ENCODE results near the gene MYO18A. TPM values are rescaled to one million over a fixed set of nuclear protein-coding genes. Genes with fewer than 3 reads are reported as not detected.

Gene MYO18A
- total RNA-seq, 1 experiment from 2014 or later: 24.0 TPM

DNA sequence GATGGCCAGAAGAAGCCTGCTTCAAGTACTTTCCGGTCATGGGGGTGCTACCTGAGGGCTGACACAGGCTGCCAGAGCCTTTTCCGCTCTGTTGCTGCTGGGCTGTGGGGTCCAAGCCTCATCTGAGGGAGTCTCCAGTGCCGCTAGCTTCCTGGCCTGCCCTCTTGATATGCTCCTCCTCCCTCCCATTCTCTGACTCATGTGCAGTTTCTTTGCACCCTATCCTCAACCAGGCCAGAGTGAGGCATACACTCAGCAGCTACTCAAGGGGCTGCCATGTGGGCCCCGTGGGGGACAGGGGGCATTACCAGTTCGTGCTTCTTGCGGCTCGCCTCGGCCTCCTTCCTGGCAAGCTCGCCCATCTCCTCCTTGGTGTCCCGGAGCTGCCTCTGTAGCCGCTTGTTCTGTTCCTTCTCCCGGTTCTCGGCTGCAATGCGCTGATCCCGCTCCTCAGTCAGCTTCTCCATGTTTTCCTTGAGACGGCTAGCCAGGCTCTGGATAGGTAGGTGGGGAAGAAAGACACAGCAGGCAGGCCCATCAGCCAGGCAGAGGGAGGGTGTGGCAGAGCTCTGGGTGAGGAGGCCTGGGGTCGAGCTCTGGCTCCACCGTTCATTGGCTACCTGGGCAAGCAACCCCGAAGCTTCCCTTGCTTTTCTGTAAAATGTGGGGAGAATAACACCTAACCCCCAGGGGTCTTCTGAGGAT lies 93.4 kb downstream of the MYO18A start:
- H3K27ac Mint-ChIP-seq (ENCODE audit: low read depth, unreplicated experiment): no peak overlapping the region
- ChIA-PET POLR2A (interaction anchor here (0.6 kb wide), 1 partner anchor 102 kb away, joined by 3 read pairs; no protein-coding TSS in a partner anchor), CTCF (interaction anchor here (0.6 to 5.7 kb wide), 5 partner anchors 25 to 93 kb away, joined by 3 to 18 read pairs (median 4); partner anchors contain the start of gene MYO18A)
- no peaks in the 10 kb centered on the region for H3K9me3 Mint-ChIP-seq (ENCODE audit: unreplicated experiment)
- BruUV-seq (replicated peaks): no TSS peak
- TF ChIP-seq, protein P1, sequence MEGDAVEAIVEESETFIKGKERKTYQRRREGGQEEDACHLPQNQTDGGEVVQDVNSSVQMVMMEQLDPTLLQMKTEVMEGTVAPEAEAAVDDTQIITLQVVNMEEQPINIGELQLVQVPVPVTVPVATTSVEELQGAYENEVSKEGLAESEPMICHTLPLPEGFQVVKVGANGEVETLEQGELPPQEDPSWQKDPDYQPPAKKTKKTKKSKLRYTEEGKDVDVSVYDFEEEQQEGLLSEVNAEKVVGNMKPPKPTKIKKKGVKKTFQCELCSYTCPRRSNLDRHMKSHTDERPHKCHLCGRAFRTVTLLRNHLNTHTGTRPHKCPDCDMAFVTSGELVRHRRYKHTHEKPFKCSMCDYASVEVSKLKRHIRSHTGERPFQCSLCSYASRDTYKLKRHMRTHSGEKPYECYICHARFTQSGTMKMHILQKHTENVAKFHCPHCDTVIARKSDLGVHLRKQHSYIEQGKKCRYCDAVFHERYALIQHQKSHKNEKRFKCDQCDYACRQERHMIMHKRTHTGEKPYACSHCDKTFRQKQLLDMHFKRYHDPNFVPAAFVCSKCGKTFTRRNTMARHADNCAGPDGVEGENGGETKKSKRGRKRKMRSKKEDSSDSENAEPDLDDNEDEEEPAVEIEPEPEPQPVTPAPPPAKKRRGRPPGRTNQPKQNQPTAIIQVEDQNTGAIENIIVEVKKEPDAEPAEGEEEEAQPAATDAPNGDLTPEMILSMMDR (IDR thresholded peaks at IDR 0.05; ENCODE audit: unreplicated experiment): no peak
- DNase-seq (ENCODE audit: unreplicated experiment): no peak
- no peaks in the 10 kb centered on the region for H3K4me1 Mint-ChIP-seq (ENCODE audit: insufficient read depth, unreplicated experiment)
- H3K4me3 Mint-ChIP-seq (ENCODE audit: unreplicated experiment): no peak overlapping the region
- intact Hi-C loops (cut with micrococcal nuclease): no loop called here
- H3K27me3 Mint-ChIP-seq (ENCODE audit: insufficient read depth, unreplicated experiment): no peaks in the 10 kb centered on the region
- peaks cover 21% of the 10 kb centered on the region for H3K36me3 Mint-ChIP-seq (ENCODE audit: insufficient read depth, unreplicated experiment)

DNA sequence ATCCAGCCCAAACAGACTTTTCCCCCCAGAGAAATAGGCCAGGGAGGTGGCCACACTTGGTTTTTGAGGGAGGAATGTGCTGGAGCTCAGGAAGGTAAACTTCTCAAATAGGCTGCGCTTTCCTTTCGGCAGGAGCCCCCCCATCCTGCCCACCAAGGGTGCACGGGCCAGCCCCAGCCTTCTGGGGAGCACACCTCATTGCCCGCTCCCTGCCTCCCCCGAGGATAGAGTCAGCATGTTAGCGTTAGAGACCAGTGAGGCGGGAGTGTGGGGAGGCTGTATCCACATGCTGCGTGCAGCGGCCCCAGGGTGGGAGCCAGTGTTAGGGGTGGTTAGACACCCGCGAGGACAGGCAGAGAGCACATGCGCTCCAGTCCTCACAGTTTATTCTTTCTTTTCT lies 95.0 kb downstream of the MYO18A start:
- POLR2A ChIA-PET: no interaction called here

DNA sequence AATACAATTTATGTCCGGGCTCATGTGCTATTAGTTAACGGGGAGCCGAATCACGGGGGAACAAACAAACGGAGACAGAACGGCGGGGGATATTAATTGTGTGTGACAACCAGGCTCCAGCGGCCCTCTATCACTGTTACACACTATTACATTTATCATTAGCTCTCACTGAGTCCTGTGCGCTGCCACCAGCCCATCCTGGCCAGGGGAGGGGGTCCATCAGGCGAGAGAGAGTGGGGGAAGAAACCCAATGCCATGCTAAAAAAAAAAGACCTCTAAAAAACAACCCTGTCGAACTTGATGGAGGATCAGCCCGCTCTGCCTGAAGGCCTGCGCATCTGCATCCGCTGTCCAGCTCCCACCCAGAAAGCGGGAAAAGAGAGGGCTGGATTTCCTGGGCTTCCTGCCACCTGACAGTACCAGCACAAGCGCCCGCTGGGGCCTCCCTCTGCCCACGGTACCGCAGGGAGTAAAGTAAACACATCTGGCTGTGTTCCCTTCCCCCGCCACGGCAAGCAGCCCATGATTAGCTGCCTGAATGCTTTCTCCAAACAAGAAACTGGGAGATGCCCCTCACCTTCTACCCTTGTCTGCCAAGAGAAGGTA lies 95.6 kb downstream of the MYO18A start:
- no peaks in the 10 kb centered on the region for H3K4me1 Mint-ChIP-seq (ENCODE audit: insufficient read depth, unreplicated experiment)
- POLR2A ChIA-PET: no interaction called here

More for the DNA sequence above, 95.0 kb downstream of the MYO18A start:
- no peak for DNase-seq (ENCODE audit: unreplicated experiment)
- no peaks in the 10 kb centered on the region for H3K9me3 Mint-ChIP-seq (ENCODE audit: unreplicated experiment)
- TF ChIP-seq, protein P1 (IDR thresholded peaks at IDR 0.05; ENCODE audit: unreplicated experiment): no peak
- CTCF ChIA-PET: interaction anchor here (5.7 kb wide), 1 partner anchor 32 kb away, joined by 18 read pairs; no protein-coding TSS in a partner anchor
- H3K4me1 Mint-ChIP-seq (ENCODE audit: insufficient read depth, unreplicated experiment): no peaks in the 10 kb centered on the region
- no TSS peak for BruUV-seq (replicated peaks)
- no peak overlapping the region for H3K27ac Mint-ChIP-seq (ENCODE audit: low read depth, unreplicated experiment)
- intact Hi-C loops (cut with micrococcal nuclease): no loop called here
- no peaks in the 10 kb centered on the region for H3K27me3 Mint-ChIP-seq (ENCODE audit: insufficient read depth, unreplicated experiment)
- H3K4me3 Mint-ChIP-seq (ENCODE audit: unreplicated experiment): no peak overlapping the region
- H3K36me3 Mint-ChIP-seq (ENCODE audit: insufficient read depth, unreplicated experiment): peaks cover 32% of the 10 kb centered on the region

DNA sequence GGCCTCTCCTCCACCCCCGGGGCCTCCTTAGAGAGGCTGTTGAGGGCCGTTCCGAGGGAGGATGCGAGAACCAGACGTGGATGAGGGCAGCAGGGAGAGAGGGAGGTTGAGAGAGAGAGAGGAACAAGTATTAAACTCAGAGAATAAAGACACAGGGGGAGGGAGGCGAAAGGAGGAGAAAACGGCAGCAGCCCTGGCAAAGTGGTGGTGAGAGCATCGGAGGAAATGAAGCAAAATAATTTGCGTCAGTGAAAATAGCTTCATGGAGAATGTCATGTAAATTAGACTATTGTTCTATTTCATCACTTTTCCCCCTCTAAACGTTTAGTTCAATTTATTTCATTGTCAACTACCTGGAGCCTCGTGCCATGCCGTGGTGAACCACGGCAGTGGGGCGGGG lies 99.2 kb downstream of the MYO18A start:
- POLR2A ChIA-PET: interaction anchor here (0.6 to 1.1 kb wide), 2 partner anchors 123 to 335 kb away, joined by 3 to 4 read pairs; no protein-coding TSS in a partner anchor
- CTCF ChIA-PET: interaction anchor here (0.6 to 5.7 kb wide), 2 partner anchors 36 to 63 kb away, joined by 3 to 18 read pairs; no protein-coding TSS in a partner anchor
- intact Hi-C loops (cut with micrococcal nuclease): no loop called here

More for the DNA sequence above, 95.6 kb downstream of the MYO18A start:
- intact Hi-C loops (cut with micrococcal nuclease): no loop called here
- TF ChIP-seq, protein P1 (IDR thresholded peaks at IDR 0.05; ENCODE audit: unreplicated experiment): no peak
- Mint-ChIP-seq H3K27me3 (ENCODE audit: insufficient read depth, unreplicated experiment) (no peaks in the 10 kb centered on the region), H3K36me3 (ENCODE audit: insufficient read depth, unreplicated experiment) (peaks cover 38% of the 10 kb centered on the region), H3K27ac (ENCODE audit: low read depth, unreplicated experiment) (no peak overlapping the region), H3K9me3 (ENCODE audit: unreplicated experiment) (no peaks in the 10 kb centered on the region), H3K4me3 (ENCODE audit: unreplicated experiment) (no peak overlapping the region)
- no TSS peak for BruUV-seq (replicated peaks)
- no peak for DNase-seq (ENCODE audit: unreplicated experiment)
- CTCF ChIA-PET: interaction anchor here (5.7 kb wide), 1 partner anchor 32 kb away, joined by 18 read pairs; no protein-coding TSS in a partner anchor

More for the DNA sequence above, 99.2 kb downstream of the MYO18A start:
- Mint-ChIP-seq H3K9me3 (ENCODE audit: unreplicated experiment) (no peaks in the 10 kb centered on the region), H3K4me1 (ENCODE audit: insufficient read depth, unreplicated experiment) (no peaks in the 10 kb centered on the region), H3K36me3 (ENCODE audit: insufficient read depth, unreplicated experiment) (peaks cover 20% of the 10 kb centered on the region), H3K4me3 (ENCODE audit: unreplicated experiment) (no peak overlapping the region), H3K27me3 (ENCODE audit: insufficient read depth, unreplicated experiment) (no peaks in the 10 kb centered on the region), H3K27ac (ENCODE audit: low read depth, unreplicated experiment) (no peak overlapping the region)
- TF ChIP-seq, protein P1 (IDR thresholded peaks at IDR 0.05; ENCODE audit: unreplicated experiment): no peak
- no peak for DNase-seq (ENCODE audit: unreplicated experiment)
- BruUV-seq (replicated peaks): no TSS peak

Data from MCF 10A (cell line).